CD4-positive, alpha-beta T cell treated with Interleukin-15 for 4 hours (primary cell): ENCODE results near the gene GRM7.

ENCODE experiments used
- DNase-seq: peaks from one replicate; pipeline ENCODE4 v3.0.0-alpha.2; 2020; ENCODE audit warnings: low spot score

The GRM7 gene

GRCh38 chr3:7400360-7400759, 539.4 kb downstream of the GRM7 start:
- DNase-seq: no peak

GRCh38 chr3:7401418-7401817, 540.5 kb downstream of the GRM7 start:
- no peak for DNase-seq

GRCh38 chr3:7407107-7407506, 546.2 kb downstream of the GRM7 start:
- DNase-seq: no peak

- no peak for DNase-seq
Observed at GRCh38 chr3:7410782-7411181, 549.9 kb downstream of the GRM7 start.

GRCh38 chr3:7421065-7421464, 560.1 kb downstream of the GRM7 start:
- no peak for DNase-seq

GRCh38 chr3:7423036-7423435, 562.1 kb downstream of the GRM7 start:
- DNase-seq: no peak

GRCh38 chr3:7423995-7424394, 563.1 kb downstream of the GRM7 start:
- DNase-seq: no peak

- DNase-seq: no peak
Observed at GRCh38 chr3:7428206-7428718, 567.3 kb downstream of the GRM7 start.

GRCh38 chr3:7432610-7433009, 571.7 kb downstream of the GRM7 start:
- DNase-seq: no peak

GRCh38 chr3:7433073-7433472, 572.2 kb downstream of the GRM7 start:
- no peak for DNase-seq

- DNase-seq: no peak
Observed at GRCh38 chr3:7436542-7436941, 575.6 kb downstream of the GRM7 start.

GRCh38 chr3:7437231-7437630, 576.3 kb downstream of the GRM7 start:
- DNase-seq: no peak

- no peak for DNase-seq
Observed at GRCh38 chr3:7439101-7439680, 578.3 kb downstream of the GRM7 start.

- no peak for DNase-seq
Observed at GRCh38 chr3:7444886-7445285, 584.0 kb downstream of the GRM7 start.

GRCh38 chr3:7445331-7445730, 584.4 kb downstream of the GRM7 start:
- no peak for DNase-seq

- no peak for DNase-seq
Observed at GRCh38 chr3:7447197-7447769, 586.4 kb downstream of the GRM7 start.

- no peak for DNase-seq
Observed at GRCh38 chr3:7456386-7456785, 595.5 kb downstream of the GRM7 start.

- DNase-seq: no peak
Observed at GRCh38 chr3:7461202-7461825, 600.4 kb downstream of the GRM7 start.

GRCh38 chr3:7469866-7470265, 609.0 kb downstream of the GRM7 start:
- DNase-seq: no peak

- DNase-seq: no peak
Observed at GRCh38 chr3:7484636-7485035, 623.7 kb downstream of the GRM7 start.

GRCh38 chr3:7487763-7488162, 626.8 kb downstream of the GRM7 start:
- no peak for DNase-seq

GRCh38 chr3:7489417-7489816, 628.5 kb downstream of the GRM7 start:
- DNase-seq: no peak

GRCh38 chr3:7498715-7499114, 637.8 kb downstream of the GRM7 start:
- DNase-seq: no peak

- no peak for DNase-seq
Observed at GRCh38 chr3:7503431-7503830, 642.5 kb downstream of the GRM7 start.
